Heart right ventricle (tissue), 16 donors: Measurements from ENCODE around the gene GRIN3A. TPM values are rescaled to one million over a fixed set of nuclear protein-coding genes. Genes with fewer than 3 reads are reported as not detected.

Experiments used
- ATAC-seq, 8 donors: fragments of 200-7000 bp; cut with Tn5 transposase; one replicate each; pipeline ENCODE4 v1.9.1; 2020; ENCODE audit warnings: mild to moderate bottlenecking in 8 of 8, moderate library complexity in 8 of 8, moderate number of reproducible peaks in 1 of 8
- DNase-seq, 2 donors: peaks; one replicate each; pipeline ENCODE4 v3.0.0-alpha.2; 2020
- H3K27ac ChIP-seq, 10 donors: fragments of 200-600 bp; sonication (generic) in 2 of 10; one replicate each; pipeline versions ENCODE4 v1.5.0 to v1.8.0; 2020 to 2022; ENCODE audit warnings: mild to moderate bottlenecking in 3 of 10
- H3K27me3 ChIP-seq, 7 donors: fragments of 200-600 bp; one replicate each; pipeline ENCODE4 v1.8.0; 2021 to 2022; ENCODE audit warnings: mild to moderate bottlenecking in 2 of 7
- H3K36me3 ChIP-seq, 9 donors: fragments of 200-600 bp; sonication (generic) in 1 of 9; one replicate each; pipeline versions ENCODE4 v1.5.0 to v1.8.0; 2020 to 2022; ENCODE audit warnings: mild to moderate bottlenecking in 2 of 9
- H3K4me1 ChIP-seq, 9 donors: fragments of 200-600 bp; sonication (generic) in 1 of 9; one replicate each; pipeline versions ENCODE4 v1.5.0 to v1.8.0; 2020 to 2022; ENCODE audit warnings: mild to moderate bottlenecking in 4 of 9
- H3K4me3 ChIP-seq, 10 donors: fragments of 200-600 bp; sonication (generic) in 2 of 10; one replicate each; pipeline versions ENCODE4 v1.5.0 to v1.8.0; 2020 to 2022; ENCODE audit warnings: mild to moderate bottlenecking in 7 of 10, moderate library complexity in 2 of 10
- H3K9me3 ChIP-seq, 11 donors: fragments of 200-600 bp in 10 of 11; sonication (generic) in 2 of 11; one replicate each; pipeline versions ENCODE4 v1.5.0 to v1.8.0; 2013 to 2022; ENCODE audit warnings: mild to moderate bottlenecking in 2 of 11, control low read depth in 1 of 11, moderate library complexity in 1 of 11
- WGBS, 2 donors: extraction: QIAGEN DNeasy Blood & Tissue Kit; methylation state at CpG; one replicate each; pipeline ENCODE4 v1.1.7; 2013; ENCODE audit warnings: inconsistent platforms in 1 of 2; 5-methylcytosine and 5-hydroxymethylcytosine counted together
- intact Hi-C, 10 donors: fragments of 100-400 bp; cut with DNase I; formaldehyde crosslinking; loops; one replicate each; pipeline versions ENCODE4 v1.11.1 to v1.14.2; 2022
- polyA plus RNA-seq, 2 donors: library from polyadenylated mRNA; stranded (reverse); fragments of 200-250 nt; gene quantifications; one replicate each; pipeline ENCODE4 v1.2.3, GENCODE V29; 2013
- total RNA-seq, 10 donors: library from RNA; stranded (reverse); fragmentation: NEBNext Ultra II Directional in 3 of 10; extraction: Animal tissue kit (Norgen Biotek cat#: 25700) in 3 of 10; gene quantifications; one replicate each; pipeline versions ENCODE4 v1.2.1 to v1.2.4, GENCODE V29; 2021 to 2023
- TF ChIP-seq, protein P1 (sequence below), 9 donors: fragments of 200-600 bp; sonication (generic) in 2 of 9; IDR thresholded peaks; one replicate each; pipeline versions ENCODE4 v1.5.0 to v1.8.0; 2021 to 2022; ENCODE audit warnings: antibody characterized with exemption in 9 of 9, mild to moderate bottlenecking in 5 of 9, moderate library complexity in 1 of 9
- donor health status: Arrhythmogenic right ventricular cardiomyopathy.
- donor health status: ischemic (EF 13 %, LVEDD 7.1; RV severe dilation, severe dysfunction).
- donor health status: healthy with polysubstance abuse.
- donor health status: DM: no; HTN: yes; CAD: no.
- donor health status: DM: no; HTN: no; CAD: no.
- donor health status: ischemic (EF 25% LVEDD 6.9; RV normal size, moderate dysfunction).
- donor health status: ischemic (EF 25% LVEDD 5.7; RV mildly dilated, moderate dysfunction).
- donor health status: healthy.
- donor health status: DM: yes; HTN: yes; CAD: no.
- donor health status: Ischemic cardiomyopathy.
- donor health status: ischemic (EF 35%, LVEDD 5.7; RV mildly dilated, moderate dysfunction).
- donor health status: nonischemic (EF 11% LVEDD 7.7; RV severe dilation, severe dysfunction).
- donor health status: DM: yes; HTN: yes; CAD: no.
- donor health status: PGD.
- donor health status: ischemic (EF 29% LVEDD 5.4; RV normal size, mild dysfunction).
- donor health status: nonischemic (EF 23%, LVEDD 6.1; RV moderate dilation, normal function).

GRIN3A gene
- total and polyA plus RNA-seq, 12 donors = 0.06 to 1.4 (median 0.33) TPM

GRCh38 chr9:101635473-101635872 is 103.0 kb downstream of the GRIN3A start:
- WGBS, 2 donors = 83 to 88% methylated on average over 1 of the region's 1 CpG
- Histone ChIP-seq H3K27ac (no peak overlapping the region), H3K27me3 (no peaks in the 10 kb centered on the region), H3K9me3 (peaks cover 0 to under 1% (median 0%) of the 10 kb centered on the region in 11 donors), H3K36me3 (no peaks in the 10 kb centered on the region), H3K4me1 (no peaks in the 10 kb centered on the region), H3K4me3 (no peak overlapping the region)
- no peak for ATAC-seq
- TF ChIP-seq, protein P1, sequence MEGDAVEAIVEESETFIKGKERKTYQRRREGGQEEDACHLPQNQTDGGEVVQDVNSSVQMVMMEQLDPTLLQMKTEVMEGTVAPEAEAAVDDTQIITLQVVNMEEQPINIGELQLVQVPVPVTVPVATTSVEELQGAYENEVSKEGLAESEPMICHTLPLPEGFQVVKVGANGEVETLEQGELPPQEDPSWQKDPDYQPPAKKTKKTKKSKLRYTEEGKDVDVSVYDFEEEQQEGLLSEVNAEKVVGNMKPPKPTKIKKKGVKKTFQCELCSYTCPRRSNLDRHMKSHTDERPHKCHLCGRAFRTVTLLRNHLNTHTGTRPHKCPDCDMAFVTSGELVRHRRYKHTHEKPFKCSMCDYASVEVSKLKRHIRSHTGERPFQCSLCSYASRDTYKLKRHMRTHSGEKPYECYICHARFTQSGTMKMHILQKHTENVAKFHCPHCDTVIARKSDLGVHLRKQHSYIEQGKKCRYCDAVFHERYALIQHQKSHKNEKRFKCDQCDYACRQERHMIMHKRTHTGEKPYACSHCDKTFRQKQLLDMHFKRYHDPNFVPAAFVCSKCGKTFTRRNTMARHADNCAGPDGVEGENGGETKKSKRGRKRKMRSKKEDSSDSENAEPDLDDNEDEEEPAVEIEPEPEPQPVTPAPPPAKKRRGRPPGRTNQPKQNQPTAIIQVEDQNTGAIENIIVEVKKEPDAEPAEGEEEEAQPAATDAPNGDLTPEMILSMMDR (IDR thresholded peaks at IDR 0.05) = no peak
- intact Hi-C loops = no loop called here
- no peak for DNase-seq

DNA sequence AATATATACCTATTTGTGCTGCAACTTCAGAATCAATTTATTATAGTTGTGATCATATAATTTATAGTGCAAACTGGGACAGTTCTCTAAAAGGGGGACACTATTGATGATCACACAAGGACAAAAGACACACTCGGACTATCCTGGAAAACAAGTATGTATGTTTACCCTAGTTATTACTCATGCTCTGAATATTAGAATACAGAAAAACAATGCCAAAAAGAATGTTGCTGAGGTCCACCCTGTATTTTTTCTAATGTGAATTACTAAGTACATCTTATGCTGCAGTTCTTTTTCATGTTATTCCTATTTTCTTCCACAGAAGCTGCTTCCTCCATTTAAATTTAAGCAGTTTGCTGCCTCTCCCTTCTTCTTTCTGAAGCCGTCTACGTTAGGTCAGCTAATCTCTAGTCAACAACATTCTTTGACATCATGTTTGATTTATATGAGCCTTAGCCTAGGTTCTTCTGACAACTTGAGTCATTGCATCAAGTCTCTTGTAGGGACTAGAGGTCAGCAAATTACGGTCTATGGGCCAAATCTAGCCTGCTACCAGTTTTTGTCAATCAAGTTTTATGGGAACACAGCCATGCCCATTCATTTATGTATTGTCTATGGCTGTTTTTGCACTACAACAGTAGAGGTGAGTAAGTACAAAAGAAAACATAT is 103.6 kb downstream of the GRIN3A start:
- DNase-seq (no peak), ATAC-seq (no peak)
- Histone ChIP-seq H3K4me3 (no peak overlapping the region), H3K36me3 (no peaks in the 10 kb centered on the region), H3K4me1 (no peaks in the 10 kb centered on the region), H3K27ac (no peak overlapping the region), H3K27me3 (no peaks in the 10 kb centered on the region), H3K9me3 (no peaks in the 10 kb centered on the region)
- intact Hi-C loops = no loop called here
- WGBS, 2 donors = 70 to 72% methylated on average over 4 of the region's 4 CpGs
- TF ChIP-seq, protein P1 (IDR thresholded peaks at IDR 0.05) = no peak

GRCh38 chr9:101632611-101633010 is 105.8 kb downstream of the GRIN3A start:
- 85 to 91% methylated on average over 1 of the region's 1 CpG for WGBS, 2 donors
- TF ChIP-seq, protein P1 (IDR thresholded peaks at IDR 0.05) = no peak
- no peak for ATAC-seq

DNA sequence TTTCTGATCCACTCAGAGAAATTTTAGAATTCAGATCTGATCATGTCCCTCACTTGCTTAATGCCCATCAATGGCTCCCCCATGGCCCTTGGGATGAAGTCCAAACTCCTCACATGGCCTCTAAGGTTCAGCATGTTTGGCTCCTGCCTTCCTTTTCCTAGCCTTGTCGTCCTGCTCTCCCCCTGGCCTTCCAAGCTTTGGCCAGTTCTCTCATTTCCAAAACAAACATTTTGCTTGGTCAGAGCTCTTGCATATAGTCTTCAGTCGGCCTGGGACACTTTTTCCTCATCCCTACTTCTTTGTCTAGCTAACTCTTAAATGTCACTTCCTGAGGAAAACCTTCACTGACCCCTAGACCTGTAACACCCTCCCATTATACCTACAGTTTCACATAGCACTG is 106.6 kb downstream of the GRIN3A start:
- intact Hi-C loops = no loop called here
- TF ChIP-seq, protein P1 (IDR thresholded peaks at IDR 0.05) = no peak
- 35% methylated on average over 2 of the region's 2 CpGs for WGBS, 2 donors

More at GRCh38 chr9:101632611-101633010, 105.8 kb downstream of the GRIN3A start:
- Histone ChIP-seq H3K27me3 (no peaks in the 10 kb centered on the region), H3K9me3 (no peaks in the 10 kb centered on the region), H3K4me1 (no peaks in the 10 kb centered on the region), H3K4me3 (no peak overlapping the region), H3K27ac (no peak overlapping the region), H3K36me3 (no peaks in the 10 kb centered on the region)
- DNase-seq = no peak
- intact Hi-C loops = no loop called here

More for the DNA sequence above, 106.6 kb downstream of the GRIN3A start:
- H3K4me1 ChIP-seq = peaks cover 0 to under 1% (median 0%) of the 10 kb centered on the region in 9 donors
- ATAC-seq (no peak), DNase-seq (no peak)
- H3K27me3 ChIP-seq = no peaks in the 10 kb centered on the region
- no peak overlapping the region for H3K27ac ChIP-seq
- H3K36me3 ChIP-seq = no peaks in the 10 kb centered on the region
- H3K4me3 ChIP-seq = no peak overlapping the region
- H3K9me3 ChIP-seq = no peaks in the 10 kb centered on the region
